ENCODE results near the gene RUFY4.

GRCh38 chr2:218030409-218031195 lies 38.5 kb upstream of the RUFY4 start:
- TF ChIP-seq EZH2 (IDR thresholded peaks at IDR 0.05; ENCODE audit: low read depth, unreplicated experiment) (no peak), STAT1 (IDR thresholded peaks at IDR 0.05; ENCODE audit: unreplicated experiment) (no peak), POLR2AphosphoS5 (IDR thresholded peaks at IDR 0.05; ENCODE audit: low read depth) (no peak), REST (IDR thresholded peaks at IDR 0.05; ENCODE audit: unreplicated experiment) (no peak), CTCF (conservative IDR thresholded peaks at IDR 0.05; ENCODE audit: low read depth in 2 of 2) (no peak), EZH2phosphoT487 (IDR thresholded peaks at IDR 0.05; ENCODE audit: unreplicated experiment) (no peak), CREB1 (CRISPR knock-in tag; IDR thresholded peaks at IDR 0.05; ENCODE audit: low read depth) (no peak), JUNB (IDR thresholded peaks at IDR 0.05; ENCODE audit: unreplicated experiment) (no peak), ZNF114 (CRISPR knock-in tag; IDR thresholded peaks at IDR 0.05) (no peak), ETS1 (IDR thresholded peaks at IDR 0.05) (no peak), NANOG (IDR thresholded peaks at IDR 0.05; ENCODE audit: borderline replicate concordance) (no peak), ZNF331 (CRISPR knock-in tag; IDR thresholded peaks at IDR 0.05; ENCODE audit: low read depth) (no peak)

Data from GM23338 (cell line).